HG02759 (cell line): ENCODE data around the gene TXK.

Experiments
- ATAC-seq: cut with Tn5 transposase; IDR thresholded peaks from one replicate; pipeline ENCODE4 v1.9.1; 2021; ENCODE audit warnings: mild to moderate bottlenecking, moderate library complexity; ENCODE audit not compliant: unreplicated experiment

TXK gene

GRCh38 chr4:48064349-48064748 is 69.7 kb downstream of the TXK start:
- peak; percentile 42 for ATAC-seq

GRCh38 chr4:48058617-48059530 is 75.2 kb downstream of the TXK start:
- ATAC-seq, result no peak

GRCh38 chr4:48051078-48051477 is 83.0 kb downstream of the TXK start:
- no peak for ATAC-seq

GRCh38 chr4:48049483-48049882 is 84.6 kb downstream of the TXK start:
- ATAC-seq, result no peak

- ATAC-seq, result peak; percentile 12
Measured at GRCh38 chr4:48047896-48048295, 86.2 kb downstream of the TXK start.

GRCh38 chr4:48047421-48047844 is 86.6 kb downstream of the TXK start:
- peak; percentile 97 for ATAC-seq

GRCh38 chr4:48046059-48046458 is 88.0 kb downstream of the TXK start:
- ATAC-seq, result no peak

- ATAC-seq, result no peak
Measured at GRCh38 chr4:48044298-48044697, 89.8 kb downstream of the TXK start.

GRCh38 chr4:48043504-48043903 is 90.5 kb downstream of the TXK start:
- no peak for ATAC-seq

- no peak for ATAC-seq
Measured at GRCh38 chr4:48042979-48043461, 91.0 kb downstream of the TXK start.

- ATAC-seq, result no peak
Measured at GRCh38 chr4:48041535-48042137, 92.4 kb downstream of the TXK start.

- ATAC-seq, result no peak
Measured at GRCh38 chr4:48039561-48039960, 94.5 kb downstream of the TXK start.

- ATAC-seq, result no peak
Measured at GRCh38 chr4:48038666-48039065, 95.4 kb downstream of the TXK start.

- ATAC-seq, result no peak
Measured at GRCh38 chr4:48037117-48037462, 97.0 kb downstream of the TXK start.

- ATAC-seq, result no peak
Measured at GRCh38 chr4:48035952-48036351, 98.1 kb downstream of the TXK start.

- peak; percentile 37 for ATAC-seq
Measured at GRCh38 chr4:48033825-48034413, 100.1 kb downstream of the TXK start.

GRCh38 chr4:48033412-48033811 is 100.6 kb downstream of the TXK start:
- ATAC-seq, result no peak

- ATAC-seq, result no peak
Measured at GRCh38 chr4:48032721-48033120, 101.3 kb downstream of the TXK start.

- ATAC-seq, result no peak
Measured at GRCh38 chr4:48031802-48032525, 102.1 kb downstream of the TXK start.

GRCh38 chr4:48030470-48030869 is 103.6 kb downstream of the TXK start:
- no peak for ATAC-seq

- peak; percentile 68 for ATAC-seq
Measured at GRCh38 chr4:48028696-48029095, 105.4 kb downstream of the TXK start.
